NCI-H2227 (cell line): ENCODE results near the gene DHX15.

Source experiments
- DNase-seq: peaks from one replicate; lab custom pipeline; 2025; ENCODE audit not compliant: unreplicated experiment; lab: John Stamatoyannopoulos, UW

Gene DHX15

GRCh38 chr4:24583451-24584210, 723 bp downstream of the DHX15 start:
- DNase-seq, result peak; percentile 67

GRCh38 chr4:24582235-24582832, 2.0 kb downstream of the DHX15 start:
- DNase-seq, result no peak

- no peak for DNase-seq
These were observed 6.0 kb downstream of the DHX15 start for GRCh38 chr4:24578364-24578763.

GRCh38 chr4:24576276-24576675, 8.1 kb downstream of the DHX15 start:
- DNase-seq, result no peak

- no peak for DNase-seq
These were observed 10.1 kb downstream of the DHX15 start for GRCh38 chr4:24574236-24574635.

GRCh38 chr4:24573582-24573981, 10.8 kb downstream of the DHX15 start:
- DNase-seq, result no peak

- DNase-seq, result no peak
These were observed 13.6 kb downstream of the DHX15 start for GRCh38 chr4:24570574-24571236.

GRCh38 chr4:24570172-24570571, 14.2 kb downstream of the DHX15 start:
- DNase-seq, result no peak

- no peak for DNase-seq
These were observed 14.7 kb downstream of the DHX15 start for GRCh38 chr4:24569662-24570061.

GRCh38 chr4:24568425-24568824, 15.9 kb downstream of the DHX15 start:
- no peak for DNase-seq

- no peak for DNase-seq
These were observed 19.3 kb downstream of the DHX15 start for GRCh38 chr4:24565054-24565453.

GRCh38 chr4:24564488-24564887, 19.9 kb downstream of the DHX15 start:
- no peak for DNase-seq

GRCh38 chr4:24561438-24562139, 22.8 kb downstream of the DHX15 start:
- DNase-seq, result no peak

- no peak for DNase-seq
These were observed 23.4 kb downstream of the DHX15 start for GRCh38 chr4:24560868-24561368.

GRCh38 chr4:24559889-24560288, 24.5 kb downstream of the DHX15 start:
- DNase-seq, result no peak

- no peak for DNase-seq
These were observed 25.1 kb downstream of the DHX15 start for GRCh38 chr4:24559032-24559821.

GRCh38 chr4:24557026-24558025, 27.0 kb downstream of the DHX15 start:
- DNase-seq, result no peak

GRCh38 chr4:24551492-24552289, 32.7 kb downstream of the DHX15 start:
- DNase-seq, result no peak
